AG04450 (cell line): ENCODE results near the gene SLC12A8. TPM values are rescaled to one million over a fixed set of nuclear protein-coding genes. Genes with fewer than 3 reads are reported as not detected.
A peak's percentile ranks its signal among the peaks of the same experiment; 100 is the strongest.

Source experiments
- CTCF ChIA-PET: fragments of 300-600, 350-600 bp; formaldehyde crosslinking; extraction: SDS; loops from one replicate; lab custom pipeline; 2022; ENCODE audit warnings: antibody characterized with exemption, inconsistent platforms; lab: Charles Lee
- POLR2A ChIA-PET: fragments of 350-600 bp; formaldehyde crosslinking; extraction: SDS; loops from one replicate; lab custom pipeline; 2021; ENCODE audit warnings: antibody characterized with exemption, inconsistent platforms; lab: Yijun Ruan, JAX
- DNase-seq: peaks from one replicate; pipeline ENCODE4 v3.0.0-alpha.2; 2011; ENCODE audit warnings: low read depth, low spot score
- H3K27ac ChIP-seq: one replicate; pipeline ENCODE4 v1.5.1; 2012; ENCODE audit warnings: low read depth, low read length, control low read depth
- H3K27me3 ChIP-seq: one replicate; pipeline ENCODE4 v1.6.0; 2012; ENCODE audit warnings: low read length; ENCODE audit not compliant: control insufficient read depth, insufficient read depth
- H3K4me3 ChIP-seq: 2 replicates; pipeline ENCODE4 v1.5.1; 2011; ENCODE audit warnings: mild to moderate bottlenecking, low read depth, low read length, control low read depth
- H3K9me3 ChIP-seq: 2 replicates; pipeline ENCODE4 v1.5.1; 2012; ENCODE audit warnings: low read length; ENCODE audit not compliant: control insufficient read depth, insufficient read depth
- CTCF ChIP-seq: IDR thresholded peaks from 2 replicates; pipeline ENCODE4 v1.5.1; 2011; ENCODE audit warnings: low read depth, low read length, control low read depth, inconsistent platforms
- polyA plus RNA-seq: library from polyadenylated mRNA; depleted of rRNA; stranded (reverse); fragments of >200 nt; gene quantifications from 2 replicates; pipeline ENCODE4 v1.2.3, GENCODE V29; 2011

Gene SLC12A8
- polyA plus RNA-seq, 1 experiment, result 15.3 TPM

- H3K9me3 ChIP-seq, result no peaks in the 10 kb centered on the region
- no peak overlapping the region for H3K4me3 ChIP-seq
- no peak overlapping the region for H3K27ac ChIP-seq
- TF ChIP-seq CTCF, result 0 out of 2 replicates have a peak, but pooled peaks have one; percentile 2
- ChIA-PET CTCF (no interaction called here), POLR2A (interaction anchor here (1.5 kb wide), 1 partner anchor 13 kb away, joined by 7 read pairs; no protein-coding TSS in a partner anchor)
- no peak for DNase-seq
- no peaks in the 10 kb centered on the region for H3K27me3 ChIP-seq
These were observed 136.8 kb downstream of the SLC12A8 start for GRCh38 chr3:125075738-125076137.

- CTCF ChIA-PET, result no interaction called here
- no peaks in the 10 kb centered on the region for H3K27me3 ChIP-seq
- no peak for DNase-seq
- no peaks in the 10 kb centered on the region for H3K9me3 ChIP-seq
- POLR2A ChIA-PET, result interaction anchor here (0.9 to 2.9 kb wide), 2 partner anchors 9 to 11 kb away, joined by 3 to 21 read pairs; no protein-coding TSS in a partner anchor
- no peak overlapping the region for H3K4me3 ChIP-seq
- TF ChIP-seq CTCF, result no peak
- H3K27ac ChIP-seq, result no peak overlapping the region
These were observed 139.1 kb downstream of the SLC12A8 start for GRCh38 chr3:125073390-125073905.

GRCh38 chr3:125072749-125073389, 139.7 kb downstream of the SLC12A8 start:
- Histone ChIP-seq H3K27me3 (no peaks in the 10 kb centered on the region), H3K27ac (no peak overlapping the region), H3K9me3 (no peaks in the 10 kb centered on the region), H3K4me3 (no peak overlapping the region)
- CTCF ChIA-PET, result no interaction called here
- no peak for TF ChIP-seq CTCF
- no peak for DNase-seq
- POLR2A ChIA-PET, result interaction anchor here (0.6 to 2.9 kb wide), 3 partner anchors 9 to 102 kb away, joined by 3 to 21 read pairs (median 4); no protein-coding TSS in a partner anchor

GRCh38 chr3:125072301-125072700, 140.2 kb downstream of the SLC12A8 start:
- no peak for TF ChIP-seq CTCF
- CTCF ChIA-PET, result no interaction called here

More at GRCh38 chr3:125072301-125072700, 140.2 kb downstream of the SLC12A8 start:
- Histone ChIP-seq H3K9me3 (no peaks in the 10 kb centered on the region), H3K27me3 (no peaks in the 10 kb centered on the region), H3K27ac (no peak overlapping the region), H3K4me3 (no peak overlapping the region)
- no peak for DNase-seq
- POLR2A ChIA-PET, result interaction anchor here (0.6 to 2.9 kb wide), 2 partner anchors 10 to 103 kb away, joined by 4 to 21 read pairs; no protein-coding TSS in a partner anchor
